Neural cell (in vitro differentiated cells): ENCODE measurements around the gene PMPCA. TPM values are rescaled to one million over a fixed set of nuclear protein-coding genes. Genes with fewer than 3 reads are reported as not detected.

Experiments
- H2AFZ ChIP-seq: fragments of 200-600, 300-800 bp; sonication (generic), shearing (Covaris generic); 2 replicates; pipeline ENCODE4 v1.6.0; 2014; ENCODE audit warnings: low read depth, mild to moderate bottlenecking, antibody characterized with exemption, low read length, moderate library complexity
- H3F3A ChIP-seq: fragments of 200-600 bp; shearing (Covaris generic); 2 replicates; pipeline ENCODE4 v1.6.1; 2016; ENCODE audit warnings: mild to moderate bottlenecking, moderate library complexity, mixed read lengths, antibody characterized with exemption, low read length; ENCODE audit not compliant: insufficient read depth, poor library complexity, severe bottlenecking
- H3K27ac ChIP-seq: fragments of 200-600, 300-800 bp; sonication (generic), shearing (Covaris generic); 2 replicates; pipeline ENCODE4 v1.5.1; 2014; ENCODE audit warnings: mild to moderate bottlenecking, low read length, moderate library complexity
- H3K27me3 ChIP-seq: fragments of 300-800, 200-600 bp; sonication (generic), shearing (Covaris generic); 2 replicates; pipeline ENCODE4 v1.6.0; 2014; ENCODE audit warnings: mild to moderate bottlenecking, low read depth, low read length, moderate library complexity; ENCODE audit not compliant: insufficient read depth
- H3K36me3 ChIP-seq: fragments of 300-800, 200-600 bp; sonication (generic), shearing (Covaris generic); 2 replicates; pipeline ENCODE4 v1.5.1; 2014; ENCODE audit warnings: mild to moderate bottlenecking, antibody characterized with exemption, low read length, moderate library complexity; ENCODE audit not compliant: insufficient read depth
- H3K4me2 ChIP-seq: fragments of 300-800, 200-600 bp; sonication (generic), shearing (Covaris generic); 2 replicates; pipeline ENCODE4 v1.6.0; 2014; ENCODE audit warnings: mild to moderate bottlenecking, low read length
- H3K4me3 ChIP-seq: fragments of 300-800, 200-600 bp; sonication (generic), shearing (Covaris generic); 2 replicates; pipeline ENCODE4 v1.5.1; 2014; ENCODE audit warnings: mild to moderate bottlenecking, low read length, moderate library complexity
- H3K79me2 ChIP-seq: fragments of 200-600 bp; shearing (Covaris generic); replicated peaks from 2 replicates; pipeline ENCODE4 v1.6.0; 2014; ENCODE audit warnings: mild to moderate bottlenecking, low read length, moderate library complexity; ENCODE audit not compliant: insufficient read depth
- H3K9ac ChIP-seq: fragments of 300-800, 200-600 bp; sonication (generic), shearing (Covaris generic); 2 replicates; pipeline ENCODE4 v1.6.1; 2016; ENCODE audit warnings: mild to moderate bottlenecking, low read length, mixed read lengths
- H3K9me2 ChIP-seq: fragments of 200-600 bp; shearing (Covaris generic); 2 replicates; pipeline ENCODE4 v1.6.1; 2016; ENCODE audit warnings: mild to moderate bottlenecking, low read length, mixed read lengths; ENCODE audit not compliant: insufficient read depth
- H3K9me3 ChIP-seq: fragments of 200-600, 300-800 bp; sonication (generic), shearing (Covaris generic); 2 replicates; pipeline ENCODE4 v1.6.1; 2016; ENCODE audit warnings: mild to moderate bottlenecking, mixed run types, low read length, moderate library complexity, mixed read lengths
- H4K20me1 ChIP-seq: fragments of 200-600 bp; shearing (Covaris generic); 2 replicates; pipeline ENCODE4 v1.6.1; 2016; ENCODE audit warnings: mild to moderate bottlenecking, mixed run types; ENCODE audit not compliant: insufficient read depth
- EP300 ChIP-seq: fragments of 450-650 bp; conservative IDR thresholded peaks from 2 replicates; pipeline ENCODE4 v1.6.1; 2014; ENCODE audit warnings: antibody characterized with exemption, mild to moderate bottlenecking, moderate library complexity; ENCODE audit not compliant: poor library complexity, severe bottlenecking
- EZH2 ChIP-seq: fragments of 200-600, 300-800 bp; shearing (Covaris generic), sonication (generic); IDR thresholded peaks from 2 replicates; pipeline ENCODE4 v1.6.1; 2014; ENCODE audit warnings: antibody characterized with exemption, low read length, borderline replicate concordance, mild to moderate bottlenecking; ENCODE audit not compliant: insufficient read depth, poor library complexity, severe bottlenecking
- MXI1 ChIP-seq: fragments of 450-650 bp; conservative IDR thresholded peaks from 2 replicates; pipeline ENCODE4 v1.6.1; 2014; ENCODE audit warnings: antibody characterized with exemption, mild to moderate bottlenecking; ENCODE audit not compliant: poor library complexity, severe bottlenecking
- POLR2AphosphoS5 ChIP-seq: IDR thresholded peaks from 2 replicates; pipeline ENCODE4 v1.6.1; 2012
- RAD21 ChIP-seq: fragments of 450-650 bp; conservative IDR thresholded peaks from 2 replicates; pipeline ENCODE4 v1.6.1; 2014; ENCODE audit warnings: antibody characterized with exemption, mild to moderate bottlenecking, moderate library complexity
- SMC3 ChIP-seq: fragments of 450-650 bp; conservative IDR thresholded peaks from 2 replicates; pipeline ENCODE4 v1.6.1; 2014; ENCODE audit warnings: antibody characterized with exemption, mild to moderate bottlenecking, moderate library complexity; ENCODE audit not compliant: poor library complexity
- TAF1 ChIP-seq: IDR thresholded peaks from 2 replicates; pipeline ENCODE4 v1.6.1; 2012; ENCODE audit warnings: low read depth
- polyA plus RNA-seq: library from polyadenylated mRNA; depleted of rRNA; stranded (reverse); fragments of >200 nt; gene quantifications from 2 replicates; pipeline ENCODE4 v1.2.3, GENCODE V29; 2014
- TF ChIP-seq, protein P1 (sequence below): fragments of 450-650 bp; IDR thresholded peaks from 2 replicates; pipeline ENCODE4 v1.5.1; 2014; ENCODE audit warnings: antibody characterized with exemption, mild to moderate bottlenecking, moderate library complexity; ENCODE audit not compliant: poor library complexity, severe bottlenecking
- TF ChIP-seq, protein P2 (sequence below): IDR thresholded peaks from 2 replicates; pipeline ENCODE4 v1.6.1; 2012; ENCODE audit warnings: borderline replicate concordance

The PMPCA gene
- polyA plus RNA-seq, 1 donor from 2014 or later: 61.3 TPM

DNA sequence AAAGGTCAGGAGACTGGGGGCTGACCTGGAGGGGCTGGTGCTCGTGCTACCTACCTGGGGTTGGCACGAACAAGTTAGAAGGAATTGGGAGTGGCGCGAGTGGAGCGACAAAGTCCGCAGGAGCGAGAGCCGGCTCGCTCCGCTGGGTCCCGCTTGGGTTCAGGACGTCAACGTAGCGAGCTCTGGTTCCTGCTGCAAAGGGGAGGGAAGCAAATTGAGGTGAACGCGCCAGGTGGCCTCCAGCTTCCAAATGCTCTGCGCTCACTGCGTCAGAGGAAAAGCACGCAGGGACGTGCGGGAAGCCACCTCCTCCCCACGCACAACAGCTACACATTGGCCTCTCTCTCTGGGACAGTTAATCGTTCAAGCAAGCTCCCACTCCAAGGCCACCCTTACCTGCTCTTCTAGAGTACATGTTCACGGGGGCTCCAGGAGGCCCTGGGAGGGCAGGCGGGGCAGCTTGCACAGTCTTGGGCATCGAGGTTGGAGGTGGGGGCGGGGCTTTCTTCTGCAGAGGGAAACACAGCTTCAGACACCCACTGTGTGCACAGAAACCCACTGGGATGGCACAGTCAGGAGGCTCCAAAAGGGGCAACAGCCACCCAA, 36.8 kb downstream of the PMPCA start:
- H3K36me3 ChIP-seq: peaks cover 6% of the 10 kb centered on the region
- H3K27me3 ChIP-seq: no peaks in the 10 kb centered on the region
- H4K20me1 ChIP-seq: no peaks in the 10 kb centered on the region
- no peaks in the 10 kb centered on the region for H3K9me2 ChIP-seq
- H3K4me3 ChIP-seq: no peak overlapping the region
- no peak overlapping the region for H3K4me2 ChIP-seq
- H3F3A ChIP-seq: no peaks in the 10 kb centered on the region
- H3K9me3 ChIP-seq: no peaks in the 10 kb centered on the region
- no peak overlapping the region for H3K9ac ChIP-seq
- TF ChIP-seq EZH2 (no peak), SMC3 (no peak), TAF1 (no peak), MXI1 (no peak), EP300 (no peak), POLR2AphosphoS5 (no peak), RAD21 (no peak)
- TF ChIP-seq, protein P1, sequence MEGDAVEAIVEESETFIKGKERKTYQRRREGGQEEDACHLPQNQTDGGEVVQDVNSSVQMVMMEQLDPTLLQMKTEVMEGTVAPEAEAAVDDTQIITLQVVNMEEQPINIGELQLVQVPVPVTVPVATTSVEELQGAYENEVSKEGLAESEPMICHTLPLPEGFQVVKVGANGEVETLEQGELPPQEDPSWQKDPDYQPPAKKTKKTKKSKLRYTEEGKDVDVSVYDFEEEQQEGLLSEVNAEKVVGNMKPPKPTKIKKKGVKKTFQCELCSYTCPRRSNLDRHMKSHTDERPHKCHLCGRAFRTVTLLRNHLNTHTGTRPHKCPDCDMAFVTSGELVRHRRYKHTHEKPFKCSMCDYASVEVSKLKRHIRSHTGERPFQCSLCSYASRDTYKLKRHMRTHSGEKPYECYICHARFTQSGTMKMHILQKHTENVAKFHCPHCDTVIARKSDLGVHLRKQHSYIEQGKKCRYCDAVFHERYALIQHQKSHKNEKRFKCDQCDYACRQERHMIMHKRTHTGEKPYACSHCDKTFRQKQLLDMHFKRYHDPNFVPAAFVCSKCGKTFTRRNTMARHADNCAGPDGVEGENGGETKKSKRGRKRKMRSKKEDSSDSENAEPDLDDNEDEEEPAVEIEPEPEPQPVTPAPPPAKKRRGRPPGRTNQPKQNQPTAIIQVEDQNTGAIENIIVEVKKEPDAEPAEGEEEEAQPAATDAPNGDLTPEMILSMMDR: no peak
- TF ChIP-seq, protein P2, sequence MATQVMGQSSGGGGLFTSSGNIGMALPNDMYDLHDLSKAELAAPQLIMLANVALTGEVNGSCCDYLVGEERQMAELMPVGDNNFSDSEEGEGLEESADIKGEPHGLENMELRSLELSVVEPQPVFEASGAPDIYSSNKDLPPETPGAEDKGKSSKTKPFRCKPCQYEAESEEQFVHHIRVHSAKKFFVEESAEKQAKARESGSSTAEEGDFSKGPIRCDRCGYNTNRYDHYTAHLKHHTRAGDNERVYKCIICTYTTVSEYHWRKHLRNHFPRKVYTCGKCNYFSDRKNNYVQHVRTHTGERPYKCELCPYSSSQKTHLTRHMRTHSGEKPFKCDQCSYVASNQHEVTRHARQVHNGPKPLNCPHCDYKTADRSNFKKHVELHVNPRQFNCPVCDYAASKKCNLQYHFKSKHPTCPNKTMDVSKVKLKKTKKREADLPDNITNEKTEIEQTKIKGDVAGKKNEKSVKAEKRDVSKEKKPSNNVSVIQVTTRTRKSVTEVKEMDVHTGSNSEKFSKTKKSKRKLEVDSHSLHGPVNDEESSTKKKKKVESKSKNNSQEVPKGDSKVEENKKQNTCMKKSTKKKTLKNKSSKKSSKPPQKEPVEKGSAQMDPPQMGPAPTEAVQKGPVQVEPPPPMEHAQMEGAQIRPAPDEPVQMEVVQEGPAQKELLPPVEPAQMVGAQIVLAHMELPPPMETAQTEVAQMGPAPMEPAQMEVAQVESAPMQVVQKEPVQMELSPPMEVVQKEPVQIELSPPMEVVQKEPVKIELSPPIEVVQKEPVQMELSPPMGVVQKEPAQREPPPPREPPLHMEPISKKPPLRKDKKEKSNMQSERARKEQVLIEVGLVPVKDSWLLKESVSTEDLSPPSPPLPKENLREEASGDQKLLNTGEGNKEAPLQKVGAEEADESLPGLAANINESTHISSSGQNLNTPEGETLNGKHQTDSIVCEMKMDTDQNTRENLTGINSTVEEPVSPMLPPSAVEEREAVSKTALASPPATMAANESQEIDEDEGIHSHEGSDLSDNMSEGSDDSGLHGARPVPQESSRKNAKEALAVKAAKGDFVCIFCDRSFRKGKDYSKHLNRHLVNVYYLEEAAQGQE: no peak
- H2AFZ ChIP-seq: no peak overlapping the region
- no peaks in the 10 kb centered on the region for H3K79me2 ChIP-seq
- H3K27ac ChIP-seq: no peak overlapping the region

DNA sequence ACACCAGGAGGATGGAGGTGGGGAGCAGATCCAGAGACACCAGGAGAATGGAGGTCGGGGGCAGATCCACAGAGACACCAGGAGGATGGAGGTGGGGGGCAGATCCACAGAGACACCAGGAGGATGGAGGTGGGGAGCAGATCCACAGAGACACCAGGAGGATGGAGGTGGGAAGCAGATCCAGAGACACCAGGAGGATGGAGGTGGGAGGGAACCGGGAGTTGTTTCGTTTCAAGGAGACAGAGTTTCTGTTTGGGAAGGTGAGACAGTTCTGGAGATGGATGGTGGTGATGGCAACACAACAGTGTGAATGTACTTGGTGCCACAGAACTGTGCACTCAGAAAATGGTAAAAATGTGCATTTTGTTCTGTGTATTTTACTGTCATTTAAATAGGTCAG, 38.2 kb downstream of the PMPCA start:
- Histone ChIP-seq H3K9ac (no peak overlapping the region), H2AFZ (no peak overlapping the region), H3K9me2 (no peaks in the 10 kb centered on the region), H3K27ac (no peak overlapping the region), H3K4me3 (no peak overlapping the region), H3K4me2 (no peak overlapping the region), H3K27me3 (no peaks in the 10 kb centered on the region), H4K20me1 (no peaks in the 10 kb centered on the region), H3K79me2 (no peaks in the 10 kb centered on the region), H3K9me3 (no peaks in the 10 kb centered on the region), H3F3A (no peaks in the 10 kb centered on the region), H3K36me3 (peaks cover 6% of the 10 kb centered on the region)
- TF ChIP-seq, protein P2: no peak
- TF ChIP-seq POLR2AphosphoS5 (no peak), EP300 (no peak), TAF1 (no peak), RAD21 (no peak), EZH2 (no peak), SMC3 (no peak), MXI1 (no peak)
- TF ChIP-seq, protein P1: no peak
